Measurements from ENCODE around the gene ULBP1. TPM values are rescaled to one million over a fixed set of nuclear protein-coding genes. Genes with fewer than 3 reads are reported as not detected.

ULBP1 gene
- polyA plus RNA-seq, 1 donor from 2014 or later, result not detected

Other genes starting within 250 kb of the ULBP1 start
- 12.4 TPM for gene LATS1, start 245.8 kb upstream of the ULBP1 start, polyA plus RNA-seq
- 5.0 TPM for gene NUP43, start 217.4 kb upstream of the ULBP1 start, polyA plus RNA-seq
- 116 TPM for gene PCMT1, start 214.2 kb upstream of the ULBP1 start, polyA plus RNA-seq
- gene LRP11, start 99.6 kb upstream of the ULBP1 start, polyA plus RNA-seq, result 1.7 TPM
- gene RAET1E, start 65.8 kb upstream of the ULBP1 start, polyA plus RNA-seq, result not detected
- gene RAET1G, start 40.8 kb upstream of the ULBP1 start, polyA plus RNA-seq, result not detected
- gene ULBP2, start 21.9 kb upstream of the ULBP1 start, polyA plus RNA-seq, result 0.33 TPM
- gene RAET1L, start 61.6 kb downstream of the ULBP1 start, polyA plus RNA-seq, result not detected
- 1.1 TPM for gene ULBP3, start 105.2 kb downstream of the ULBP1 start, polyA plus RNA-seq
- not detected for gene PPP1R14C, start 179.1 kb downstream of the ULBP1 start, polyA plus RNA-seq